Measurements from ENCODE around the gene GLYR1.
"Not testable (repeated sequence)": the region's sequence is repeated elsewhere in the genome, so short reads cannot be mapped to it uniquely, and the experiment has no call there.

Gene GLYR1

GRCh38 chr16:4846901-4847773, at the start of gene GLYR1, which contains the start of gene UBN1:
TSS of gene GLYR1 (minus strand) at chr16:4847288. CDS start at chr16:4847265, 23 bp downstream.
TSS of gene UBN1 (plus strand) at chr16:4847481. CDS start at chr16:4852918, 5,437 bp downstream.
- peak; percentile 96 for DNase-seq

GRCh38 chr16:4896761-4897160, 49.7 kb upstream of the GLYR1 start:
- not testable (repeated sequence) for DNase-seq

- DNase-seq = no peak
These were observed 48.3 kb upstream of the GLYR1 start for GRCh38 chr16:4895366-4895765.

GRCh38 chr16:4894276-4895150, 47.4 kb upstream of the GLYR1 start:
- no peak for DNase-seq

- DNase-seq = no peak
These were observed 46.2 kb upstream of the GLYR1 start for GRCh38 chr16:4893103-4893862.

GRCh38 chr16:4892361-4893102, 45.4 kb upstream of the GLYR1 start:
- DNase-seq = no peak

GRCh38 chr16:4891886-4892216, 44.8 kb upstream of the GLYR1 start:
- no peak for DNase-seq

GRCh38 chr16:4891097-4891885, 44.2 kb upstream of the GLYR1 start:
- no peak for DNase-seq

GRCh38 chr16:4890686-4891085, 43.6 kb upstream of the GLYR1 start:
- no peak for DNase-seq

GRCh38 chr16:4890026-4890425, 42.9 kb upstream of the GLYR1 start:
- no peak for DNase-seq

GRCh38 chr16:4888428-4889135, 41.5 kb upstream of the GLYR1 start:
- no peak for DNase-seq

- DNase-seq = no peak
These were observed 39.1 kb upstream of the GLYR1 start for GRCh38 chr16:4886151-4886550.

- no peak for DNase-seq
These were observed 38.1 kb upstream of the GLYR1 start for GRCh38 chr16:4884972-4885874.

GRCh38 chr16:4884209-4884608, 37.1 kb upstream of the GLYR1 start:
- DNase-seq = no peak

GRCh38 chr16:4883501-4883900, 36.4 kb upstream of the GLYR1 start:
- no peak for DNase-seq

GRCh38 chr16:4882633-4883285, 35.7 kb upstream of the GLYR1 start:
- peak; percentile 18 for DNase-seq

- DNase-seq = no peak
These were observed 35.0 kb upstream of the GLYR1 start for GRCh38 chr16:4882000-4882632.

GRCh38 chr16:4880006-4880580, 33.0 kb upstream of the GLYR1 start:
- no peak for DNase-seq

Data from HCEC 1CT (cell line).